ENCODE results near the gene PRCD.

Gene PRCD

DNA sequence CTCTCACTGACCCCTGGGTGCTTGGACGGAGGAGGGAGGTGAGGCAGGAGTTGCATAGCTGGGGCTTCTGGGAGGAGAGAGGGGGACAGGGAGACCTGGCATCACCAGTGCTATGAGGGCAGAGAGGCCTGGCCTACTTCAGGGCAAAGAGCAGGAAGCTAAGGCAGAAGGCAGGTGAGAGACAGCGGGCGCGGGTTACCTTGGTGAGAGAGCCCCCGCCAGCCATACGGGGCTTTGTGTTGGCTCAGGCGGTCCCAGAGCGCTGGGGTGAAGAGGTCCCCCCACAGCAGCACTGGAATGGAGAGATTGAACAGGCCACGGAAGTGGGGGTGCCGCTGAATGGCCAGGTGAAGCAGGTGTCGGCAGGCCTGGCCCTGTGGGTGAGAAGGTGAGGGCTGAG, 34.3 kb downstream of the PRCD start:
- DNase-seq, result no peak

DNA sequence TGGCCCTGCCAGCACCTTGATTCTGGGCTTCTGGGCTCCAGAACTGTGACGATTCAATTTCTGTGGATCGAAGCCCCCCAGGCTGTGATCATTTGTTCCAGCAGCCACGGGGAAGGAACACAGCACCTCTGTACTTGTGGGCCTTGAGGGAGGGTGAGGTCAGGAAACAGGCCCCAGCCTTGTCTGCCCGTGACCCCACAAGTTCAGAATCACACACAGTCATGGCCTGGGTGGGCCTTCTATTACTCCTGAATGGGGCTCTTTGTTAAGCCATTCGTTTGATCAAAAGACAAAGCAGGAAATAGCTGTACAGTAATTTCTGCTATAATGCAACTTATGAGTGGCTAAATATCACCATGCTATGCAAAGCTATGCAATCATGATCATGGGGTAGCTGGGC, 35.7 kb downstream of the PRCD start:
- DNase-seq, result no peak

DNA sequence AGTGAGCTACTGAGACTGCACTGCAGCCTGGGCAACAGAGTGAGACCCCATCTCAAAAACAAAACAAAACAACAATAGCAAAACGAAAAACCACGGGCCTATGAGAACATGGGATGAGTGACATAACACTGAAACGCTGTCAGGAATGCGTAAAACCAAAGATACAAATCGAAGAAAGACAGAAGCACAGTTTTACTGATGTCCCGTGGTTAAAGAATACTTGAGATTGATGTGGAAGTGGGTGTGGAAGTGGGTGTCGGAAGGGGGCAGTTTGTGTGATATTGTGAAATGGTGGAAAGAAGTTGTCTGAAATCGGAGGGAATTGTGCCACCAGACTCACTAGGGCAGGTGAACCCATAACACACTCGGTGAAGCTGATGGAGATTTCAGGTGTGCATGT, 36.3 kb downstream of the PRCD start:
- DNase-seq, result no peak

DNA sequence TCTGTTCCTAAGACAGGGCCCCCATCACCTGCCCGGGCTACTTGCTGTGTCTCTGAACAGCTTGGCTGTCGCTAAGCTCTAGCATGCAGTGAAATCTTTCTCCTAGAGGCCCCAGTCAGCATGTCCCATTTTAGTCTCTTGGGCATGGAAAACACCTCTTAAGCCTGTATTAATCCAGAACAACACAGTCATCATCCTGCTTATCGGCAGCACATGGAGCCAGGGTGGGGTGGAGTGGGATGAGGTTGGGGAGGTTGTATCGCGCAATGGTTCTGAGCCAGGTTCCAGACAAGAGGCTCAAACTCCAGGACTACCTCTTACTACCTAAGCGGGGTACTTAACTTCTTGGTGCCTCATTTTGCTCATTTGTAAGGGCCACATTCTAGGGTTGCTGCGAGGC, 38.0 kb downstream of the PRCD start:
- DNase-seq, result no peak

DNA sequence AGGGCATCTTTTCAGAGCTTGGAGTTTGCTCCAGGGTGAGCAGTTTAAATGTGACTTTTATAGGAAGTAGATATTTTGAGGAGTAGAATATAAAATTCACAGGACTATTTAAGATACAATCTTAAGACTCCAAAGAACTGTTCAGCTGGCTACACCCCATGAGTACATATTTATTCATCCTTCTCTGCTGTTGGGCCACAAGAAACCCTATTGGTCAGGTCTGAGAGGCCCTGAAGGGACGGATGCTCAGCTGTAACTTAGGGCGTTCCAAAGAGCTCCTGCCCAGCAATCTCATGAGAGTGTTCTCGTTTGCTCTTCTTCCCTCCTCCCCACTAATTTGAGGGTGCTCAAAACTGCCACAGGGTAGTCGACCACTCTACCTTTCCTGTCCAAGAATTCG, 38.5 kb downstream of the PRCD start:
- DNase-seq, result no peak

DNA sequence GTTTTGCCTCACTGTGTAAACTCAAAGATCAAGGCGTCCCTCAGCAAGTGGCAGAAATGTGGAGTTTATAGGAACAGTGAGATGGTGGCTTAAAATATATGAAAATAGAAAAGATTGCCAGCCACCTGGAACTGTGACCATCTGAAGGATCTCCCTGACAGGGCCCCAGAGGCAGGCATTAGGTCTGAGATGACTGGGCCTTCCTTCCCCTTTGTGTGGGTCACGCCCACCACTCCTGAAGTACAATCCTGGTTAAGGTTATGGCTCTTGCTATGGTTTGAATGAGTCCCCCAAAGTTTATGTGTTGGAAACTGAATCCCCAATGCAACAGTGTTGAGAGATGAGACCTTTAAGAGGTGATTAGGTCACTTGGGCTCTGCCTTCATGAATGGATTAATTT, 39.4 kb downstream of the PRCD start:
- DNase-seq, result no peak

DNA sequence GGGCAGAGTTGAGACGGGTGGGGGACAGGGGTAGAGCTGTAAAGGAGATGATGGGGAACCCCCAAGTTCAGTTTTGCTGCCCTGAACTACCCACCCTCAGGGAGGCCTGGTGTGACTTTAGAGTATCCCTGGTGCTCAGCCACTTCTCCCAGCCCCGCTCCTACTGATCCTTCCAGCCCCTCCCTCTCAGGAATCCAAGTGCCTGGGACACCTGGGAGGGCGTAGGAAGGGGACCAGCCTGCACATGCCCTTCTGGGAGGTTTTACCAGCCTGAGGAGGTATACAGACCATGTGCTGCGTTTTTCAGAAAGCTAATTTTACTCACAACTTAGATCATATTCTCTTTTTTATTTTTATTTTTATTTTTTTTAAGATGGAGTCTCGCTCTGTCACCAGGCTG, 41.7 kb downstream of the PRCD start:
- DNase-seq, result no peak

DNA sequence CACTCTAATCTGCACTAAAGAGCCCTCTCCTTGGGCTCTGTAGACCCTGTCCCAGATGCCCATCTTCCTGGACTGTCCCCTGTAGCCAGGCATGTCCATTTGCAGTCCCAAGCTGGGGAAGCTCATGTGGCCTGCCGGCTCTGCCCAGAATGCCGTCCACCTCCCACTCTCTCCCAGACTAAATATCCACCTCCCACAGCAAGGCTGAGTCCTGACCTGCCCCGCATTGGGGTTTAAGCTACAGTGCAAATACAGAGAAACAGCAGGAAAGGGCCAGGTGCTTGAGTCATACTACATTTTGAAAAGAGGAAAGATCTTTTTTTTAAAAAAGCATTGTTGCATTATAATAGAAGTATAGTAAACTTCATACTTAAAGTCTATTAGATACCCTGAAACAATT, 42.8 kb downstream of the PRCD start:
- peak in 1 of 2 experiments; percentile 21 for DNase-seq

DNA sequence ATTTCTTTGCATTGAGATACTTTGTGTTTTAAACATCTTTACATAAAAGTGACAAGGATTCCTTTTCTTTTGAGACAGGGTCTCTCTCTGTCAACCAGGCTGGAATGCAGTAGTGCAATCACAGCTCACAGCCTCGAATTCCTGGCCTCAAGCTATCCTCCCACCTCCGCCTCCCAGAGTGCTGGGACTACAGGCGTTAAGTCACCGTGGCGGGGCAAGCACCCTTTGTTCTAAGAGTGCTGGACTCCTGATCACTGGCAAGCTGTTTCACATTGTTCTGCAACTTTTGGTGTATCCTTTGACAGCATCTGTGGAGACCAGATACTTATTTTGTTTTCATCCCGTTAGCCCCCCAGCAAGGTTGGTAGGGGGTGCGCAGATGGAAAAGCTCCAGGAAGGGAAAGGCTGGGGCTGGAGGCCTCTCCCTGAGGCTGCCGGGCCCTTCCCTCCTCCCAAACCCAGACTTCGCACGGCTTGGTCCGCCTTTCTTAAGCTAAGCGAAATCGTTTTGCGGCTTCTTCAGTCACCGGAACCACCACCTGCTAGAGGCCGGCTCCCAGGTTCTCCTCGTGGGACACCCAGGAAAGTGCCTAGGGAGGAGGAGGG, 44.7 kb downstream of the PRCD start:
- no peak for DNase-seq

DNA sequence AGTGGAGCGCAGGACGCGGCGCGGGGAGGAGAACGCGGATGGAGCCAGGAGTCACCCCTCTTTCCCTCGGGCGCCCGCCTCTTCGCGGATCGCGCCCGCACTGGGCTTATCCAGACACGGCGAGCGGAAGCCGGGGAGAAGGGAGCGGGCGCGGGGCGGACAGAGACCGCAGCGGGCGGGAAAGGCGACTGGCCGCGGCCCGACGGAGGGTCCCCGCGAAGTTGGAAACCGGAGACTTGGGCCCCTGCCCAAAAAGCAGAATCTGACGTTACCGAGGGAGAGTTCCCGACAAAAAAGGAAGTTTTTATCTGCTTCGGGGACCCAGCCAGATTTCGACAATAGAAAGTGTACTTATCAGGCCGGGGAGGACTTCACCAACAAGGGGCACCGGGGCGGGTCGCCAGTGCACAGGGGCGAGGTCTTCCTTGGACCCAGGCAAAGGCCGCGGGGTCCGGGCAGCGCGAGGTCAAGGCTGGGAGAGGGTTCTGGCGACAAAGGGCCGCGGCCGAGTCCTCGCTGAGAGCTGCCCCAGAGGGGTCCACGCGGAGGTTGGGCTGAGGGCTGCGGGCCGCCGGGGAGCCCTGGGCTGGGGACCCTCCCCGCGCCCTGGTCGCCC, 45.3 kb downstream of the PRCD start:
- DNase-seq, result no peak

DNA sequence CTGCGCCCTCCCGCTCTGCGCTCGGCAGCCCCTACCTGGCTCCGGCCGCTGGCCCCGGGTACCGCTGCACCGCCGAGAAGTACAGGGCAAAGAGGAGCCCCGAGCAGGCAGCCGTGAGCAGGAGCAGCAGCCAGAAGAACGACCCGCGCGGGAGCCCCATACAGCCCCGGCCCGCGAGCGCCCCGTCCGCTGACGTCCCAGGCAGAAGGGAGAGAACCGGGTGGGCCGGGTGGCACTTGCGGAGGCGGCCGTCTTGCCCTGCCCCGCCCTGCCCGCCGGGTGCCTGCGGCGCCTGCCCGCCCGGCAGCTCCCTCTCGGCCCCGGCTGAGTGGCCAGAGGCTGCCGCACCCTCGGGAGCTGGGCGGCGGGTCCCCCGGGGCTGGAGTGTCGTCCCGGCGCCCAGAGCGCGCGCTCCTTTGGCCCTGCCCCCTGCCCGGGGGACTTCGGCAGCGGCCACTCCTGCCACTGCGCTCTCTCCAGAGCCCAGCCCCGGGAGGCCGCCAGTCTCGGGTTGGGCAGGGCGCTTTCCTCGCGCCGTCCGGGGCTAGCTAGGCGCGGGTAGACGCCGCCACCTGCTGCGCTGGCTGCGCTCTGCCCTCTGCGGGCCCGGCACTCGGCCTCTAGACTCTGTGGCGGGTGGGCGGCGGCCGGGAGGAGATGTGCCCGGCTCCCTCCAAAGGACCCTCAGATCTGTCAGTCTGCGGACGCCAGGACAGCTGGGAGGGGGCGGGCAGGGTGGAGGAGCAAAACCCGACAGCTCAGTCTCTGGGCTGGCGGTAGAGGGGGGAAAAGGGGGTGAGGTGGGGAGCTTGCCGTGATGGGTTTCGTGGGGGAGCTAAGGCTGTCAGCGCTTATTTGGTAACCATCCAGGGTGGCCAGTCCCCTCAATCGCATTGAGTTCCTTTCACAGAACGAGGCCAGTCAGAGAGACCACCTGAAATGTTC, 46.1 kb downstream of the PRCD start, which contains the start of gene ST6GALNAC2:
Gene ST6GALNAC2, minus strand, starts transcription at position 212 of the 945 bp plus-strand sequence. Its CDS starts 52 bp downstream, at position 160.
- peak; percentile 26 to 33 for DNase-seq

DNA sequence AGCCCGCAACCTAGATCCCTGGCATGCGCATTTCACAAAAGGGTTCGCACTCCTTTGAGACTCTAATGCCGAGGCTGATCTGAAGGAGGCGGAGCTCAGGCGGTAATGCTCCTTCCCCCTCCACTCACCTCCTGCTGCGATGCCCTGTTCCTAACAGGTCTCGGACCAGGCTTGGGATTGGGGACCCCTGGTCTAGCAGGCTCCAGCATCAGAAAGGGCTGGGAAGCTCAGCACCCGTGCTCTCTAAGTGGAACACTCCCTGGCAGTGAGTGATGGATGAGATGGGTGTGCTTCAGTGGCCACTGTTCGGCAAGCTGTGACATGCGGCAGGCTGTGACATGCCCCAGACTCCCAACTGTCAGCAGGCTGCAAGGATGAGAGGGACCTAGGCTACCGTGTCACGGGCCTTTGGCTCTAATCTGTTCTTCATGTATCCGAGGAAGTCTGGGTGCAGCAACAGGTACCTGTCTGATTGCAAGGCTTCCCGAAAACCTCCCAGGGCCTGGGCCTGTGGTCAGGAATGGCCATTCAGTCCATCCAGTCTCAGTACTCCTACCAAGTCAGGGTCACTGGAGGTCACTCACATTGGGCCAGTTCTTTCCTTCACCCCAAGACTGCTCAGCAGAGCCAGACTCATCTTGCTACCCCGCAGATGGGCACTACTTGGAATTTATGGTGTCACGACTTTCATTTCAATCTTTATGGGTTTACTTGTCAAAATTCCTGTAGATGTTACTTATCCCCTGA, 47.1 kb downstream of the PRCD start:
- no peak for DNase-seq

DNA sequence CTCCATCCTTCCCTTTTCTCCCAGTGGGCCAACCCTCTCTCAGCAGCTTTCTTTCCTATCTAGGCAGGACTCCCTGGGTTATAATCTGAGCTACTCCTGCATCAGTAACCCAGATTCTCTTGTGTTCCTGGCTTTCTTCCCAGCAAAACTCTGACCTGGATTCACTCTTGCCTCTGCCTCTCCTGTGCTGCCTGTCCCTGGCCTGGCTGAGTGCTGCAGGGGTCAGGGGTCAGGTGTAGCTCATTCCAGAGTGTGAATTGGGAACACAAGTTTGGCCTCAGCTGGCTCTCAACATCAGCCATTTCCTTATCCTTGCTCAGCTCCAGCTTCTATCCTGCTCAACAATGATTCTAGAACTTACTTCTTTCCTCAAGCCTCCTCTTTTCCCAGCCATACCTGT, 48.3 kb downstream of the PRCD start:
- DNase-seq, result no peak

DNA sequence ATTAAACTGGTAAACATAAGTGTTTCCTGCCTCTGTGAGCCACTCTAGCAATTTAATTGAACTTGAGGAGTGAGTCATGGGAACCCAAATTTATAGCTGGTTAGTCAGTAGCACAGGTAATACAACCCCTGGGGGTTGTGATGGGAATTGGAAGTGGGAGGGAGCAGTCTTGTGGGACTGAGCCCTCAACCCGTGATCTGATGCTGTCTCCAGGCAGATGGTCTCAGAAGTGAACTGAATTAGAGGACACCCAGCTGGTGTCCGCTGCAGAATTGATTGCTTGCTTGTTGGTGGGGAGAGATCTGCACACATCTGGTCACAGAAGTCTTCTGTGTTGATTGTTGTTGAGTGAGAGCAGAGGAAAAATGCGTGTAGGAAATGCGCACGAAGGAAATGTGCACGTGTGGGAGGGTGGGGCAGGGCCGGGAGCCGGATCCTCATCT, 53.6 kb downstream of the PRCD start:
- peak in 1 of 2 experiments; percentile 43 for DNase-seq

DNA sequence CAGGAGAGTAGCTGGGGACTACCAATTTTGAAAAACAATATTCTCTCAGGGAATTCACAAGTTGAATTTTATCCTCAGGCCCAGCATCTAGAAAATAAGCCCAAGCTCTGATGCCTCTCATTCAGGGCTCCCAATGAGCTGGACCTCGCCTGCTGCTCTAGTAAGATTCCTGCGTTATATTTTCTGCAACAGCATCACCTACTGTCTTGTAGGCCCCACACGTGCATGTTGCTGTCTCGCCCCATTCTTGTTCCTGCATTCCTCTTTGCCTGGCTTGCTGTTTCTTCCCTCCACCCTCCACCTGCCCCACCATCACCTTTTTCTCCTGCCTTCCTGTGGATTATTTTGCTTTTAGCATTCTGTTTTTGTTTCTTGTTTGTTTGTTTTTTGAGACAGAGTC, 54.1 kb downstream of the PRCD start:
- DNase-seq, result no peak

DNA sequence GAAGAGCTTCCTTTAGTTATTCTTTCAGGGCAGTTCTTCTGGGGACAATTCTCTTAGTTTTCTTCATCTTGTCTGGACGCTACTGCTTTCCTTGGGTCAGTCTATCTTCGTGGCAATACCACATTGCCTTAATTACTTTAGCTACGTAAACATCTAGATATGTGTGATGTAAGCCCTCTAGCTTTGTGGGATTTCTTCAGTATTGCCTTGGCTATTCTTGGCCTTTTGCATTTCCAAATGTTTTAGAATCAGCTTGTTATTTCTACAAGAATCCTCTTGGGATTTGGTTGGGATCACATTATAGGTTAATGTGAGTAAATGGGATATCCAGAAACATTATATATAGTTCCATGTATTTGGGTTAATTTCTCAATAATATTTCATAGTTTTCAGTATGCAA, 54.8 kb downstream of the PRCD start:
- DNase-seq, result no peak
